OCI-LY3 (cell line): ENCODE data around the gene KCNJ4.

Source experiments
- H2AFZ ChIP-seq: fragments of 200-600, 300-600 bp; shearing (Covaris generic); 2 replicates; pipeline ENCODE4 v1.6.0; 2014; ENCODE audit warnings: antibody characterized with exemption, low read depth, low read length
- H3K27ac ChIP-seq: fragments of 200-600, 300-600 bp; sonication (generic); 2 replicates; pipeline ENCODE4 v1.5.1; 2014; ENCODE audit warnings: mild to moderate bottlenecking, low read length, moderate library complexity, mixed read lengths
- H3K27me3 ChIP-seq: fragments of 200-600, 300-600 bp; sonication (generic); 2 replicates; pipeline ENCODE4 v1.6.1; 2014; ENCODE audit warnings: low read depth, low read length, mixed read lengths
- H3K36me3 ChIP-seq: fragments of 200-600, 300-600 bp; sonication (generic); replicated peaks from 2 replicates; pipeline ENCODE3; 2014; ENCODE audit warnings: low read depth, low read length, mixed read lengths
- H3K4me1 ChIP-seq: fragments of 300-600, 200-600 bp; sonication (generic); 2 replicates; pipeline ENCODE4 v1.6.1; 2014; ENCODE audit warnings: low read length, mixed read lengths
- H3K4me2 ChIP-seq: fragments of 200-600, 300-600 bp; sonication (generic); 2 replicates; pipeline ENCODE4 v1.6.1; 2014; ENCODE audit warnings: low read length, mixed read lengths
- H3K4me3 ChIP-seq: fragments of 300-600, 200-600 bp; sonication (generic); 2 replicates; pipeline ENCODE4 v1.5.1; 2014; ENCODE audit warnings: antibody characterized with exemption, mild to moderate bottlenecking, low read length, moderate library complexity
- H3K79me2 ChIP-seq: fragments of 300-600, 200-600 bp; shearing (Covaris generic); 2 replicates; pipeline ENCODE4 v1.6.1; 2014; ENCODE audit warnings: mild to moderate bottlenecking, low read length, mixed read lengths
- H3K9ac ChIP-seq: fragments of 300-600, 200-600 bp; shearing (Covaris generic); 2 replicates; pipeline ENCODE4 v1.6.0; 2014; ENCODE audit warnings: mild to moderate bottlenecking, low read length, moderate library complexity
- H3K9me3 ChIP-seq: fragments of 200-600, 300-600 bp; shearing (Covaris generic); 2 replicates; pipeline ENCODE4 v1.6.1; 2014; ENCODE audit warnings: low read length, mixed read lengths; ENCODE audit not compliant: insufficient read depth
- H4K20me1 ChIP-seq: fragments of 200-600, 300-600 bp; sonication (generic); 2 replicates; pipeline ENCODE4 v1.6.1; 2016; ENCODE audit warnings: low read length, mixed read lengths; ENCODE audit not compliant: insufficient read depth
- EZH2phosphoT487 ChIP-seq: fragments of 200-600 bp; shearing (Covaris generic); IDR thresholded peaks from 2 replicates; pipeline ENCODE4 v1.6.1; 2018; ENCODE audit warnings: antibody characterized with exemption, mixed run types, low read depth
- TF ChIP-seq, protein P1 (sequence below): fragments of 200-600, 300-600 bp; sonication (generic); IDR thresholded peaks from 2 replicates; pipeline ENCODE4 v1.5.1; 2014; ENCODE audit warnings: antibody characterized with exemption, low read length, low read depth

The KCNJ4 gene

DNA sequence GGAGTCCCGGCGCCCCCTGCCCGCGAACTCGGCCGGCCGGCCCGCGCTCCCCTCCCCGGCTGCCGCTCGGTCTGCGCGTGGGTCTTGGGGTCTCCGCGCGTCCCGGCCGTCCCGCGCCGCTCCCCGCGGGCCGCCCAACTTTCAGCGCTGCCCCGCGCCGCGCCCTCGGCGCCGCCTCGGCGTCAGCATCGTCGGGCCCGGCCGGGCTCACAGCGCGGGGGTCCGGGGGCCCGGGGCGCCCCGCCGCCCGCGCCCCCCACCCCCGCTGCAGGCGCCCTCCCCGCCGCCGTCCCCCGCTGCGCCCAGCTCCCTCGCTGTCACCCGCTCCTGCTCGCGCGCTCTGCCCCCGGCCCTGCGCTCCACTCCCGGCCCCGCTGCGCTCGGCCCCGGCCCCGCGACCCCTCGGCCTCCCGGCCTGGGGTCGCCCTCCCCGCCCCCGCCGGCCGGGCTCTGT is at the start of gene KCNJ4:
Gene KCNJ4 (minus strand): TSS at position 124 of the 454 bp plus-strand sequence. CDS start 27,067 bp downstream, outside the sequence.
- no peaks in the 10 kb centered on the region for H3K9me3 ChIP-seq
- H3K4me3 ChIP-seq, result no peak within 1 kb of the TSS
- H3K79me2 ChIP-seq, result no peaks in the 10 kb centered on the region
- TF ChIP-seq, protein P1, sequence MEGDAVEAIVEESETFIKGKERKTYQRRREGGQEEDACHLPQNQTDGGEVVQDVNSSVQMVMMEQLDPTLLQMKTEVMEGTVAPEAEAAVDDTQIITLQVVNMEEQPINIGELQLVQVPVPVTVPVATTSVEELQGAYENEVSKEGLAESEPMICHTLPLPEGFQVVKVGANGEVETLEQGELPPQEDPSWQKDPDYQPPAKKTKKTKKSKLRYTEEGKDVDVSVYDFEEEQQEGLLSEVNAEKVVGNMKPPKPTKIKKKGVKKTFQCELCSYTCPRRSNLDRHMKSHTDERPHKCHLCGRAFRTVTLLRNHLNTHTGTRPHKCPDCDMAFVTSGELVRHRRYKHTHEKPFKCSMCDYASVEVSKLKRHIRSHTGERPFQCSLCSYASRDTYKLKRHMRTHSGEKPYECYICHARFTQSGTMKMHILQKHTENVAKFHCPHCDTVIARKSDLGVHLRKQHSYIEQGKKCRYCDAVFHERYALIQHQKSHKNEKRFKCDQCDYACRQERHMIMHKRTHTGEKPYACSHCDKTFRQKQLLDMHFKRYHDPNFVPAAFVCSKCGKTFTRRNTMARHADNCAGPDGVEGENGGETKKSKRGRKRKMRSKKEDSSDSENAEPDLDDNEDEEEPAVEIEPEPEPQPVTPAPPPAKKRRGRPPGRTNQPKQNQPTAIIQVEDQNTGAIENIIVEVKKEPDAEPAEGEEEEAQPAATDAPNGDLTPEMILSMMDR, result no peak
- TF ChIP-seq EZH2phosphoT487, result no peak
- peaks cover 20% of the 10 kb centered on the region for H3K27me3 ChIP-seq
- no peaks in the 10 kb centered on the region for H4K20me1 ChIP-seq
- no peak within 1 kb of the TSS; the same call in 1 of the 2 replicates for H3K9ac ChIP-seq
- peak within 1 kb of the TSS; percentile 44 for H3K4me2 ChIP-seq
- H3K4me1 ChIP-seq, result peaks cover 12% of the 10 kb centered on the region
- H3K36me3 ChIP-seq, result no peaks in the 10 kb centered on the region
- H3K27ac ChIP-seq, result no peak within 1 kb of the TSS
- H2AFZ ChIP-seq, result 0 out of 2 replicates have a peak within 1 kb of the TSS, but pooled peaks have one; percentile 22

DNA sequence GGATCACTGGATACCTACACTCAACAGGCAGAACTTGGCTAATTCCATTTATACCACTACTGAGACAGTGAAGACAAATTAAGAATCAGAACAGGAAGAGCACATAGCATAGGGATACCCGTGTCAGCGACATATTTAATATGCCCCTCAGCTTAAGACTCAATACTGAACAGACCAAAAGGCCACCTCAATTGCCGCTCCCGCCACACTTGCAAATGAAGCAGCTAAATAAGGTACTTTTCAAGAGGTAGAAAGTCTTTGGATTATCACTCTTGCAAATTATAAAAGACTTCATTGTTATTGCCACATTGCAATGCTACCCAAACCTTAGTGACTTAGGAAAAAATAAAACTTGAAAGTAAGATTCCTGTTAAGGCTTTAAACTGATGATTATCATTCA is 48.0 kb upstream of the KCNJ4 start:
- 0 out of 2 replicates have a peak overlapping the region, but pooled peaks have one; percentile 97 for H3K4me3 ChIP-seq
- H3K36me3 ChIP-seq, result peaks cover 66% of the 10 kb centered on the region
- H3K9ac ChIP-seq, result no peak overlapping the region
- no peak for TF ChIP-seq EZH2phosphoT487
- TF ChIP-seq, protein P1, result no peak
- peaks cover 82% of the 10 kb centered on the region for H3K79me2 ChIP-seq
- H3K4me2 ChIP-seq, result peak overlapping the region; percentile 86
- H3K9me3 ChIP-seq, result no peaks in the 10 kb centered on the region
- H3K4me1 ChIP-seq, result peaks cover 26% of the 10 kb centered on the region
- H2AFZ ChIP-seq, result no peak overlapping the region
- peaks cover 48% of the 10 kb centered on the region for H4K20me1 ChIP-seq
- no peaks in the 10 kb centered on the region for H3K27me3 ChIP-seq
- H3K27ac ChIP-seq, result no peak overlapping the region

GRCh38 chr22:38501797-38502672 is 47.0 kb upstream of the KCNJ4 start:
- Histone ChIP-seq H2AFZ (no peak overlapping the region), H4K20me1 (peaks cover 53% of the 10 kb centered on the region), H3K9me3 (no peaks in the 10 kb centered on the region), H3K4me2 (no peak overlapping the region), H3K36me3 (peaks cover 72% of the 10 kb centered on the region), H3K9ac (no peak overlapping the region), H3K79me2 (peaks cover 87% of the 10 kb centered on the region), H3K4me1 (peaks cover 23% of the 10 kb centered on the region), H3K27me3 (no peaks in the 10 kb centered on the region), H3K27ac (no peak overlapping the region), H3K4me3 (no peak overlapping the region)
- TF ChIP-seq, protein P1, result no peak
- no peak for TF ChIP-seq EZH2phosphoT487

DNA sequence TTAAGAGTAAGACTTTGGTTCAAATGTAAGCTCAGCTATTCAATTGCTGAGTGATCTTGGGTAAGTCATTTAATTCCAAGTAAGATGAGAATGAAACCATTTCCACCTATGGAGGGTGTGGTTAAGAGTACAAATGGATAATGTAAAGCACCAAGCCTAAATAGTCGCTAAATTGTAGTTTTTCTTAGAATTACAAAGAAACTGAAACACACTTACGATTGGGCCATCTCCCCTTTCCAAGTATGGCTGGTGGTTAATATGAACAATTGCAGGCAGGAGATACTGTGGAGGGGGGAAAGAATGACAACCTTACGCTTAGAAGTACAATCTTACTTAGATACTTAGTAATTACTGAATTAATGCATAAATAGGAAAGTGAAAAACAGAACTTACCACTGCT is 42.9 kb upstream of the KCNJ4 start:
- Histone ChIP-seq H4K20me1 (peaks cover 65% of the 10 kb centered on the region), H3K4me2 (no peak overlapping the region), H3K36me3 (peaks cover 86% of the 10 kb centered on the region), H3K4me1 (peaks cover 2% of the 10 kb centered on the region; the same call in 1 of the 2 replicates), H3K79me2 (peaks cover 89% of the 10 kb centered on the region), H3K9ac (no peak overlapping the region), H3K27me3 (no peaks in the 10 kb centered on the region), H2AFZ (no peak overlapping the region), H3K9me3 (no peaks in the 10 kb centered on the region), H3K27ac (no peak overlapping the region), H3K4me3 (no peak overlapping the region)
- no peak for TF ChIP-seq EZH2phosphoT487
- TF ChIP-seq, protein P1, result no peak
